KMS-11 (cell line): Measurements from ENCODE around the gene LTF.
A peak's percentile ranks its signal among the peaks of the same experiment; 100 is the strongest.

Experiments
- H2AFZ ChIP-seq: fragments of 200-600 bp; sonication (generic); 2 replicates; pipeline ENCODE4 v1.6.1; 2016; ENCODE audit warnings: antibody characterized with exemption, mixed run types, low read depth
- H3K27ac ChIP-seq: fragments of 200-600 bp; sonication (generic); 2 replicates; pipeline ENCODE4 v1.6.1; 2016; ENCODE audit warnings: mild to moderate bottlenecking, mixed run types
- H3K27me3 ChIP-seq: fragments of 200-600 bp; sonication (generic); 2 replicates; pipeline ENCODE4 v1.6.1; 2017; ENCODE audit warnings: mild to moderate bottlenecking, low read depth, mixed run types, moderate library complexity; ENCODE audit not compliant: insufficient read depth
- H3K36me3 ChIP-seq: fragments of 200-600 bp; sonication (generic); 2 replicates; pipeline ENCODE4 v1.6.1; 2017; ENCODE audit warnings: mild to moderate bottlenecking, mixed run types; ENCODE audit not compliant: insufficient read depth
- H3K4me1 ChIP-seq: fragments of 200-600 bp; sonication (generic); 2 replicates; pipeline ENCODE4 v1.6.1; 2016; ENCODE audit warnings: mild to moderate bottlenecking, low read depth, mixed run types; ENCODE audit not compliant: poor library complexity, severe bottlenecking
- H3K4me2 ChIP-seq: fragments of 200-600 bp; sonication (generic); 2 replicates; pipeline ENCODE4 v1.7.0; 2016; ENCODE audit warnings: mild to moderate bottlenecking, mixed run types
- H3K4me3 ChIP-seq: fragments of 200-600 bp; sonication (generic); IDR thresholded peaks from 2 replicates; pipeline ENCODE4 v1.6.1; 2017; ENCODE audit warnings: low read depth, low read length, mixed read lengths; ENCODE audit not compliant: insufficient read depth
- H3K79me2 ChIP-seq: fragments of 200-600 bp; sonication (generic); 2 replicates; pipeline ENCODE4 v1.6.1; 2016; ENCODE audit warnings: low read depth, mixed run types; ENCODE audit not compliant: insufficient read depth
- H3K9ac ChIP-seq: fragments of 200-600 bp; sonication (generic); 2 replicates; pipeline ENCODE4 v1.6.1; 2016; ENCODE audit warnings: mild to moderate bottlenecking, mixed run types
- H4K20me1 ChIP-seq: fragments of 200-600 bp; sonication (generic); 2 replicates; pipeline ENCODE4 v1.6.1; 2016; ENCODE audit warnings: mild to moderate bottlenecking, mixed run types; ENCODE audit not compliant: insufficient read depth
- CTCF ChIP-seq: fragments of 200-600 bp; sonication (generic); conservative IDR thresholded peaks from 2 replicates; pipeline ENCODE4 v1.6.1; 2017; ENCODE audit warnings: low read depth, mild to moderate bottlenecking, antibody characterized with exemption, low read length, moderate library complexity, mixed read lengths

LTF gene

GRCh38 chr3:46397111-46397510 lies 67.6 kb downstream of the LTF start:
- H3K27ac ChIP-seq = no peak overlapping the region
- H3K36me3 ChIP-seq = no peaks in the 10 kb centered on the region
- H2AFZ ChIP-seq = no peak overlapping the region
- TF ChIP-seq CTCF = no peak
- peaks cover 15% of the 10 kb centered on the region for H3K4me1 ChIP-seq
- H4K20me1 ChIP-seq = no peaks in the 10 kb centered on the region
- H3K79me2 ChIP-seq = no peaks in the 10 kb centered on the region
- H3K4me2 ChIP-seq = no peak overlapping the region
- H3K4me3 ChIP-seq = no peak overlapping the region
- H3K9ac ChIP-seq = no peak overlapping the region
- H3K27me3 ChIP-seq = no peaks in the 10 kb centered on the region

- Histone ChIP-seq H3K4me3 (no peak overlapping the region), H3K27ac (no peak overlapping the region), H3K4me2 (no peak overlapping the region), H2AFZ (no peak overlapping the region), H3K4me1 (peaks cover 15% of the 10 kb centered on the region), H4K20me1 (no peaks in the 10 kb centered on the region), H3K9ac (no peak overlapping the region), H3K36me3 (no peaks in the 10 kb centered on the region), H3K27me3 (no peaks in the 10 kb centered on the region), H3K79me2 (no peaks in the 10 kb centered on the region)
- no peak for TF ChIP-seq CTCF
Observed at GRCh38 chr3:46395766-46396530, 68.8 kb downstream of the LTF start.

- no peaks in the 10 kb centered on the region for H3K79me2 ChIP-seq
- no peak for TF ChIP-seq CTCF
- no peak overlapping the region for H2AFZ ChIP-seq
- no peak overlapping the region for H3K4me3 ChIP-seq
- no peak overlapping the region for H3K27ac ChIP-seq
- peaks cover 15% of the 10 kb centered on the region for H3K4me1 ChIP-seq
- H3K27me3 ChIP-seq = no peaks in the 10 kb centered on the region
- H4K20me1 ChIP-seq = no peaks in the 10 kb centered on the region
- H3K4me2 ChIP-seq = no peak overlapping the region
- H3K36me3 ChIP-seq = no peaks in the 10 kb centered on the region
- no peak overlapping the region for H3K9ac ChIP-seq
Observed at GRCh38 chr3:46395210-46395661, 69.5 kb downstream of the LTF start.

GRCh38 chr3:46393554-46394434 lies 70.9 kb downstream of the LTF start:
- H3K4me2 ChIP-seq = peak overlapping the region; percentile 29; the same call in 1 of the 2 replicates
- H3K27ac ChIP-seq = no peak overlapping the region
- H3K79me2 ChIP-seq = no peaks in the 10 kb centered on the region
- H3K4me3 ChIP-seq = no peak overlapping the region
- H3K9ac ChIP-seq = no peak overlapping the region
- TF ChIP-seq CTCF = no peak
- no peaks in the 10 kb centered on the region for H3K27me3 ChIP-seq
- H3K4me1 ChIP-seq = peaks cover 15% of the 10 kb centered on the region
- peak overlapping the region; percentile 22; the same call in 1 of the 2 replicates for H2AFZ ChIP-seq
- no peaks in the 10 kb centered on the region for H4K20me1 ChIP-seq
- no peaks in the 10 kb centered on the region for H3K36me3 ChIP-seq
